K562 (cell line): ENCODE measurements around the gene FEN1. TPM values are rescaled to one million over a fixed set of nuclear protein-coding genes. Genes with fewer than 3 reads are reported as not detected.

Experiments
- CHCHD3 ChIP-seq: fragments of 250-450 bp; sonication (Bioruptor Pico); IDR thresholded peaks from 2 replicates; pipeline ENCODE4 v2.1.2; 2022; ENCODE audit warnings: mild to moderate bottlenecking
- DEAF1 ChIP-seq: fragments of 450-650 bp; formaldehyde crosslinking; IDR thresholded peaks from 2 replicates; pipeline ENCODE4 v1.4.0; 2020; ENCODE audit warnings: mild to moderate bottlenecking, moderate library complexity
- DPF2 ChIP-seq: fragments of 450-650 bp; IDR thresholded peaks from 2 replicates; pipeline ENCODE4 v1.6.1; 2016
- ETS1 ChIP-seq: conservative IDR thresholded peaks from 2 replicates; pipeline ENCODE4 v1.6.1; 2011; ENCODE audit warnings: low read depth, mild to moderate bottlenecking, low read length; ENCODE audit not compliant: control insufficient read depth
- HSF4 ChIP-seq: fragments of 250-450 bp; sonication (Bioruptor Pico); IDR thresholded peaks from 2 replicates; pipeline ENCODE4 v2.1.2; 2022; ENCODE audit warnings: mild to moderate bottlenecking, moderate library complexity, borderline replicate concordance
- ID3 ChIP-seq, 2 experiments: fragments of 250-450 bp in 1 of 2; fragments of 450-650 bp in 1 of 2; sonication (Bioruptor Pico) in 1 of 2; IDR thresholded peaks; 2 replicates each; pipeline versions ENCODE4 v1.6.1 to v1.8.0; 2016 to 2021; ENCODE audit warnings: mild to moderate bottlenecking in 2 of 2, moderate library complexity in 2 of 2, missing compliant biosample characterization in 1 of 2, missing genetic modification characterization in 1 of 2
- JUND ChIP-seq, 2 experiments: IDR thresholded peaks; 2 replicates in 1 of 2; 3 replicates in 1 of 2; pipeline ENCODE4 v1.6.1; 2011; ENCODE audit warnings: borderline replicate concordance in 2 of 2, low read depth in 2 of 2, low read length in 2 of 2, improper control_type of control experiment in 1 of 2, missing biosample characterization in 1 of 2, missing genetic modification characterization in 1 of 2, missing genetic modification reagents in 1 of 2
- MYC ChIP-seq, 2 experiments: fragments of 250-450 bp in 1 of 2; sonication (Bioruptor Pico) in 1 of 2; IDR thresholded peaks; 2 replicates each; pipeline versions ENCODE4 v1.5.1 to v1.6.1; 2012 to 2021; ENCODE audit warnings: low read depth in 2 of 2, borderline replicate concordance in 1 of 2, improper control_type of control experiment in 1 of 2, low read length in 1 of 2, mild to moderate bottlenecking in 1 of 2, moderate library complexity in 1 of 2
- NCOA1 ChIP-seq: fragments of 450-650 bp; IDR thresholded peaks from 2 replicates; pipeline ENCODE4 v1.6.1; 2016; ENCODE audit warnings: low read depth
- NFXL1 ChIP-seq: fragments of 450-650 bp; formaldehyde crosslinking; IDR thresholded peaks from 2 replicates; pipeline ENCODE4 v1.4.0; 2021; ENCODE audit warnings: mild to moderate bottlenecking
- PCBP1 ChIP-seq: fragments of 200-400 bp; formaldehyde crosslinking; IDR thresholded peaks from 2 replicates; pipeline ENCODE4 v1.6.1; 2018; ENCODE audit warnings: mild to moderate bottlenecking, low read depth, low read length; ENCODE audit not compliant: poor library complexity, severe bottlenecking
- RAD21 ChIP-seq, 2 experiments: fragments of 250-450 bp in 1 of 2; fragments of 450-650 bp in 1 of 2; sonication (Bioruptor Pico) in 1 of 2; formaldehyde crosslinking in 1 of 2; IDR thresholded peaks in 1 of 2; conservative IDR thresholded peaks in 1 of 2; 2 replicates each; pipeline versions ENCODE4 v1.4.0 to v1.8.0; 2020 to 2022; ENCODE audit warnings: mild to moderate bottlenecking in 2 of 2, moderate library complexity in 1 of 2
- SREBF2 ChIP-seq: sonication (generic); formaldehyde crosslinking; IDR thresholded peaks from 2 replicates; pipeline ENCODE4 v1.4.0; 2020; ENCODE audit warnings: mild to moderate bottlenecking, missing genetic modification reagents
- SRF ChIP-seq, 2 experiments: fragments of 250-450, 450-650 bp in 1 of 2; sonication (Bioruptor Pico) in 1 of 2; sonication (generic) in 1 of 2; formaldehyde crosslinking; IDR thresholded peaks; 2 replicates each; pipeline versions ENCODE4 v1.5.0 to v1.5.1; 2020 to 2022; ENCODE audit warnings: mild to moderate bottlenecking in 1 of 2, missing genetic modification reagents in 1 of 2
- TAF9B ChIP-seq: fragments of 450-650 bp; IDR thresholded peaks from 2 replicates; pipeline ENCODE4 v1.6.1; 2018; ENCODE audit warnings: mild to moderate bottlenecking; ENCODE audit not compliant: partially characterized antibody
- ZNF280A ChIP-seq: fragments of 450-650 bp; IDR thresholded peaks from 2 replicates; pipeline ENCODE4 v1.6.1; 2018; ENCODE audit warnings: mild to moderate bottlenecking, low read depth; ENCODE audit not compliant: partially characterized antibody
- ZNF444 ChIP-seq: fragments of 250-450 bp; sonication (Bioruptor Pico); IDR thresholded peaks from 2 replicates; pipeline ENCODE4 v1.4.0; 2020; ENCODE audit warnings: mild to moderate bottlenecking, moderate library complexity
- ZNF75A ChIP-seq: fragments of 450-650 bp; formaldehyde crosslinking; IDR thresholded peaks from 2 replicates; pipeline ENCODE4 v1.4.0; 2020; ENCODE audit warnings: mild to moderate bottlenecking
- ZNF76 ChIP-seq: fragments of 250-450 bp; sonication (Bioruptor Pico); IDR thresholded peaks from 2 replicates; pipeline ENCODE4 v1.4.0; 2020; ENCODE audit warnings: mild to moderate bottlenecking, moderate library complexity, borderline replicate concordance
- polyA plus RNA-seq, 8 experiments: library from polyadenylated mRNA; depleted of rRNA in 4 of 8; stranded (reverse) in 5 of 8; unstranded in 3 of 8; fragments of >200 nt; fragmentation: Nextera tagmentation in 2 of 8; fragmentation: Illumina TruSeq in 1 of 8; extraction: Ambion mirVana in 2 of 8; extraction: Trizol in 1 of 8; gene quantifications; 2 replicates each; pipeline versions ENCODE4 v1.2.1 to v1.2.3, GENCODE V29; 2011 to 2014; ENCODE audit warnings: inconsistent platforms in 1 of 8, missing spikeins in 1 of 8
- total RNA-seq, 7 experiments: library from RNA; depleted of rRNA in 6 of 7; stranded (reverse); fragments of >200 nt in 6 of 7; fragmentation: Illumina TruSeq in 2 of 7; extraction: Trizol in 2 of 7; gene quantifications; 2 replicates each; pipeline versions ENCODE4 v1.2.1 to v1.2.3, GENCODE V29; 2011 to 2021; ENCODE audit warnings: low replicate concordance in 1 of 7

Gene FEN1
- total and polyA plus RNA-seq, 9 of the 15 experiments (the other 6 are each of a cell fraction or from before 2014, with no cell fraction given): 58.1 to 156 (median 137) TPM

GRCh38 chr11:61841636-61842527 is 49.2 kb downstream of the FEN1 start (continued):
- no peak for TF ChIP-seq ZNF280A
- no peak for TF ChIP-seq SREBF2 (CRISPR knock-in tag)
- no peak for TF ChIP-seq ID3 (CRISPR knock-in tag; IDR thresholded peaks at IDR 0.05)
- peak; percentile 92 for TF ChIP-seq ID3 (tag; IDR thresholded peaks at IDR 0.05)
- peak; percentile 83; the same call in 1 of the 2 replicates for TF ChIP-seq NCOA1
- TF ChIP-seq MYC (IDR thresholded peaks at IDR 0.05; ENCODE audit: low read depth, low read length): no peak; the same call in 1 of the 2 replicates
- no peak for TF ChIP-seq MYC (CRISPR knock-in tag; IDR thresholded peaks at IDR 0.05; ENCODE audit: borderline replicate concordance, low read depth)
- peak; percentile 95 for TF ChIP-seq DPF2
- TF ChIP-seq NFXL1 (CRISPR knock-in tag): no peak
- TF ChIP-seq DEAF1: no peak
- no peak for TF ChIP-seq ZNF76 (CRISPR knock-in tag)
- peak; percentile 64; the same call in 1 of the 2 replicates for TF ChIP-seq JUND (IDR thresholded peaks at IDR 0.05; ENCODE audit: borderline replicate concordance, low read depth, low read length)
- peak; percentile 79; the same call in 1 of the 3 replicates for TF ChIP-seq JUND (tag; IDR thresholded peaks at IDR 0.05; ENCODE audit: borderline replicate concordance, low read depth, low read length)
- TF ChIP-seq SRF (CRISPR knock-in tag; IDR thresholded peaks at IDR 0.05): no peak
- TF ChIP-seq HSF4 (CRISPR knock-in tag): peak; percentile 42; the same call in 1 of the 2 replicates
- peak; percentile 92 for TF ChIP-seq TAF9B
- no peak; the same call in 1 of the 2 replicates for TF ChIP-seq ZNF75A (CRISPR knock-in tag)
- TF ChIP-seq CHCHD3 (CRISPR knock-in tag): no peak
- 0 out of 2 replicates have a peak, but pooled peaks have one; percentile 50 for TF ChIP-seq ZNF444
- no peak for TF ChIP-seq ETS1
- peak in 1 of 2 experiments; percentile 42; a peak in 2 of 4 replicates for TF ChIP-seq RAD21 (CRISPR knock-in tag; conservative IDR thresholded peaks at IDR 0.05 in 1 of 2, IDR thresholded peaks at IDR 0.05 in 1 of 2)
- TF ChIP-seq PCBP1: no peak
